Colon (tissue), 2 donors: ENCODE data around the gene G2E3.
"Not testable (repeated sequence)": the region's sequence is repeated elsewhere in the genome, so short reads cannot be mapped to it uniquely, and the experiment has no call there.

Experiments
- FAIRE-seq: peaks from 2 replicates; lab custom pipeline; 2012; peaks lifted over from hg19 to GRCh38; lab: Jason Lieb, UNC
- donor health status: control.
- donor health status: control.

Gene G2E3, protein sequence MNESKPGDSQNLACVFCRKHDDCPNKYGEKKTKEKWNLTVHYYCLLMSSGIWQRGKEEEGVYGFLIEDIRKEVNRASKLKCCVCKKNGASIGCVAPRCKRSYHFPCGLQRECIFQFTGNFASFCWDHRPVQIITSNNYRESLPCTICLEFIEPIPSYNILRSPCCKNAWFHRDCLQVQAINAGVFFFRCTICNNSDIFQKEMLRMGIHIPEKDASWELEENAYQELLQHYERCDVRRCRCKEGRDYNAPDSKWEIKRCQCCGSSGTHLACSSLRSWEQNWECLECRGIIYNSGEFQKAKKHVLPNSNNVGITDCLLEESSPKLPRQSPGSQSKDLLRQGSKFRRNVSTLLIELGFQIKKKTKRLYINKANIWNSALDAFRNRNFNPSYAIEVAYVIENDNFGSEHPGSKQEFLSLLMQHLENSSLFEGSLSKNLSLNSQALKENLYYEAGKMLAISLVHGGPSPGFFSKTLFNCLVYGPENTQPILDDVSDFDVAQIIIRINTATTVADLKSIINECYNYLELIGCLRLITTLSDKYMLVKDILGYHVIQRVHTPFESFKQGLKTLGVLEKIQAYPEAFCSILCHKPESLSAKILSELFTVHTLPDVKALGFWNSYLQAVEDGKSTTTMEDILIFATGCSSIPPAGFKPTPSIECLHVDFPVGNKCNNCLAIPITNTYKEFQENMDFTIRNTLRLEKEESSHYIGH

DNA sequence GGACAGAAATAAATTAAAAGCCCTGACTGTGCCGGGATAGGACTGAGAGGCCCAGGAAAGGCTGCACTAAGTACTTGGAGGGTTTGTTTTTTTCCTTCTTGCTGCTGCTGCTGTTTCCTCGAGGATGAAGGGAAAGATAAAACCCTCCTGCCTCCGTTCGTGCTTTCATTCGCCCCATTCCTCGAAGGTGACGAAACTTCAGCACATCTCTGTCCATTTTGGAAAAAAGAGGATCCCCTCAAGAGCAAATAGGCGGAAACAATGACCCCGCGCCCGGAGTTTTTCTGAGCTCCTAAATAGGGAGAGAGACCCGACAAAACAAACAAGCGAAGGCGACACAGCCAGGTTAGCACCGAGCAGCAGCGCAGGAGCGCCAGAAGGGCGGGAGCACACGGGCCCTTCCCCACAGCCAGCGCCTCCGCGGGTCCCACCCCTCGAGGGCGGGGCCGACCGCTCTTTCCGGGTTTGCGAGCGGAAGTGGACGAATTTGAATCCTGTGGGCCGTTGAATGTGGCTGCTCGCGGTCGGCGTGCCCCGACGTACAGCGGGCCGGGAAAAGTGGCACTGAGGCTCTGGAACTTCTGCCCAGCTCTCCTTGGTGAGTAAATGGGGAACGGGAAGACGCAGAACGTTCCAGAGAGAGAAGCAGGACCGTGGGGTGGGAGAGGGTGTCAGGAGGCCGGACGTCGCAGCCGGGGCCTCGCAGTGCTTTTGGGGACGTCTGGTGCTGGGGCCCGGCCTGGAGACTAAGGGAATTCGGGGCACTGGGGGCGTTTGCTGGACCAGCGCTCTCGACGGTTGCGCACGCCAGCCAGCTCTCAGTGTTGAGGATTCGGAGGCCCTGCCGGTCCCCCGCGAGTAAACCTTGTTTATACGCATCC lies at the start of gene G2E3:
G2E3 (plus strand) TSS at position 484 of the 881 bp plus-strand sequence. CDS start 21,922 bp downstream, outside the sequence.
- FAIRE-seq, result no peak

DNA sequence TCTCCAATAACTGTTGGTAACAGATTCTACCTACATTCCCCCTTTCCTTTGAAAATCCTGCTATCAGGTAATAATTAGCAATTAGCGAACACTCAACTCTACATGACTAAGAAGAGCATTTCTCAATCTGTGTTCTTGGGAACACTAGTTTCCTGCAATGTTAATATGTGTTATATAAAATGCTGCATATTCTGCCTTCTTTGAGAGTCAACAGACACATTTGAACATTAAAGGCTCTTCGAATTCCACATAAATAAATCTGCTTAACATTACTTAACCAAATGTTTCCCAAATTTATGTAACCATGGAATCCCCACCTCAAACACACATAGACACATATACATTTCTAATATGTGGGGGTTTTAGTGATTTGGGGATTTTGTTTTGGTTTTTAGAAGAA lies 41.2 kb upstream of the G2E3 start:
- no peak for FAIRE-seq

DNA sequence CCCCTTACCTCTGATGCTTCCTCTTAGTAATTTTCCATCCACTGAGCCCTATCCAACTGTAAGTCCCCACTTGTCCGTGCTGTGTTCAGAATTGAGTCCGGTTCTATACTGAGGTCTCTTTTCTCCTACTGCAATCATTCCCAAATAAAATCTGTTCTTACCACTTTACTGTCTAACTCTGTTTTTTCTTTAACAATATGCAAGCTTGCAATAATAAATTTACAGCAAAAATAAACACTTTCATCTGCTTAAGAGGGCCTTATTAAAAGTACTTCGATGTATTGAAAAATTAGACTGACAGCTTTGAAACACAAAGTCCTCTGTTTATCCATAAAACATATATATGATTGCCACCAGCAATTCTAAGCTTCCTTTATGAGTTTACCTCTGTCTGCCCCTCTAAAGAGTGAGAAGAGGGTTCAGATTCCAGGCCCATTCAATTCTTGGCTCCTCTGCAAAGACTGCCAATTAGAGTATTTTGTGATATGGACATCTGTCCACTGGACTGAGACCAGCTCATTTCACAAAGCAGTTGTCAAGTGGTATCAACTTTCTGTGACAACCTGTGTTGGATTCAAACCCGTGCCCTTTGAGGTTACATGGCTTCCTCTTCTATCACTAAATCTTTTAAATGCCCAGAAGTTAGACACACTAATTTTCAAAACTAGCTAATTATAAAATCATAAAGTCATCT lies 39.9 kb upstream of the G2E3 start:
- FAIRE-seq, result no peak

DNA sequence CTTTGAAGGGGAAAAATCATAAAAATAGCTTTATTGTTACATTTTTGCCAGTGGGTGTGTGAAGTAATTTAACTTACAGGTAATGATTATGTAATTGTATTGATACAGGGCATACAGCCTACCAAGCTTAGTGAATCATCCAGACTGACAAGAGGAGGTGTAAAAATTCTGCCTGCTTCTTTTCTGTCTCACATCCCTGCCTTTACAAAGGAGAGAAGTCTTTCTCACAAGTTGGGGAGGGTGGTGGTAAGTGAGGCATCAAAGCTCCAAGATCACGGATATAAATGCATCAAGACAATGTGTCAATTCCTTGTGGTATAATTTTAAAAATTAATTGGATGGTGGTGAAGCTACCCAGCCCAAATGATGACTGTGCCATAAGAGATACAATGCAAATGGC lies 39.0 kb upstream of the G2E3 start:
- no peak for FAIRE-seq

DNA sequence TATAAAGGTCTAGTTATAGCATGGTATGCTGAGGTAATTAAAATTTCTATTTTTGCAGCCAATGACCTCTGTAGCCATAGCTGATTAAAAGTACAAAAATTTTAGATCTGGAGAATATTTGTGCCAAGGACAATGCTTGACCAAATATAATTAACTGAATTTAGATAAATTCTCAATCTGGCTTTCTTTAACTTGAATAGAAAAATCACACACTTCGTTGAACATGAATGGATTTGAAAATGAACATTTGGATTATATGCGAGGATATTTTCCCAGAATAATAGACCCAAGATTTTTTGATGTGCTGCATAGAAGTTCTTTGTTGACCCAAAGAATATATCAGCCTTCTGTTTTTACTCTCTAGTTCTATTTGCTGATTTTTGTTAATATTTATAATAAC lies 38.4 kb upstream of the G2E3 start:
- FAIRE-seq, result no peak

DNA sequence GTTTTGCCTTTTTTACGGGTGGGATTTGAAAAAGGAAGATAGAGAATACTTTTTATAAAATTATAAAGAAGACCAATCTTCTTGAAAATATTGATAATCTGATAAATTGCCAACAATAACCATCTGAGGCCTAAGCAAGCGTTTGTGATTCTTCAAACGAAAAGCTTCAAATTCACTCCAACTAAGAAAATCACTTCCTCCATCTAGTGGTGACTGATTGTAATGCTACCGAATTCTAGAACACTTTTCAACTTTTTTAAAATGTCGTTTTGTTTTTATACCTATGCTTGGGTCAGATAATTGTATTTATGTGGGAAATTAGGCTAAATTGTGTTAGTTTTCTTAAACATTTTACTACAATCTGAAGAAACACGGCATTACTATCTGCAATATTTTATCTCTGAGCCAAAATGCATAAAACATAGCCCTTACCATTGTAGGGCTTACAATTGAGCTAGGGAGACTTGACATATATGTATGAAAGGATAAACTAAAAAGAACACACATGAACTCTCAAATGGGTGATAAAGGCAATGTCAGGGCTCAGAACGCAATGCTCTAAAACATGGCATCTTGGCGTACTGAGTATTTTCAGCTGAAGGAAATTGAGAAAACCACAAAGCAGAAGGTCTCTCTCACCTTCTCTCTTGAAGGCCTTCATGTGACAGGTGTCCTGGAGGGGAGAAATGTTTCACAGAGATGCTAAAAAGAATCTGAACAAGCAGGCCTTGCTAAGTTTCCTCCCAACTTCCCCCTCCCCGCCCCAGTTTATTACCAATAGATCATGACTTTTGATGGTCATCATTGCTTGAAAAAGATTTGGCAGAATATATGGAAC lies 36.8 kb upstream of the G2E3 start:
- FAIRE-seq, result peak; percentile 85

DNA sequence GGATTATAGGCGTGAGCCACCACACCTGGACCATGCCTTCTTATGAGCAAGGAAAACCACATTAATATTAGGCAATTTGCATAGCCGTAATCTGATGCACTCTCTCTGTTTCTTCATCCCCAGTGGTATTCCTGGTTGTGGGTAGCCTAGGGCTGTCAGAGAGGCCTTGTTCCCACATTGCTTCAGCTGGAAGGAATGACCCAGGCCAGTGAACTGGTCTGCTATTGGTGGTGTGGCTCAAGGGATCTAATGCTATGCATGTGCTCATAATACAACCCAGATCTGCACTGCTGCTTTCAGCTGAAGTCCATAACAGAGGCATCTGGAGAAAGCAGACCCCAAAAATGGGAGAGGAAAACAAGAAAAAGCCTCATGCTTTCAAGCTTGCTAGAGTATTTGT lies 33.1 kb upstream of the G2E3 start:
- no peak for FAIRE-seq

DNA sequence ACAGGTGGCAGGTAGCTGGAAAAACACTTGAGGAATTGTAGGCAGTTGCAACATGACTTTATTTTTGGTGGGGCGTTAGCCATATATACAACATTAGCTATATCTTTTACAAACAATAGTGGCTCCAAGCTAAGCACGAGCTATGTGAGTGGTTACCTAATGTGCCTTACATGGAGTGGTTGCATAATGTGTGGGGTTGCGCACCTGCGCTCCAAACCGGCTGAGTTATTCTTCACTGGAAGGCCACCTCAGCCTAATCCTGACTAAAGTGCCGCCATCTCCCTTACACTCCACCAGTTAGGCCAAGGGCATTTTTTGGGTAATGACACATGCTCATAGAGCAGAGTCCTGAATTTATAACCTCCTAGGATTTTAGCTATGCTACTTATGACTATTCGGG lies 31.8 kb upstream of the G2E3 start:
- FAIRE-seq, result no peak

DNA sequence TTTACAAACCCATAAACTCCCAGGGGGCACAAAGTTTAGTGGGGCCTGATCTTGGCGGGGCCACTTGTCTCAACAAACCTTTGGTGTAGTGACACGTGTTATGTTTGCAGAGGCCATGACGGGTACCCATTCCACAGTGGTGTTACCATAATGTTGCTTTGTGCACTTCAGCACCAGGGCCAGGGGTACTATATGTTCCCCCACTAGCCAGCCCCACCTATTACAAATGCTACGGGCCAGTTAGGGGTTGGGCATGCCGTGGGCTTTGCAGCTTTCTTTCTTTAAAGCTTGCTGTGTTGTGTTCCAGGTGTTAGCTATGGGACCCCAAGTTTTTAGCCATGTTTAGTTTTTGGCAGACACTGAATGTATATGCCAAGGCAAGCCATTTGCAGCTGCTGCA lies 30.8 kb upstream of the G2E3 start:
- no peak for FAIRE-seq

DNA sequence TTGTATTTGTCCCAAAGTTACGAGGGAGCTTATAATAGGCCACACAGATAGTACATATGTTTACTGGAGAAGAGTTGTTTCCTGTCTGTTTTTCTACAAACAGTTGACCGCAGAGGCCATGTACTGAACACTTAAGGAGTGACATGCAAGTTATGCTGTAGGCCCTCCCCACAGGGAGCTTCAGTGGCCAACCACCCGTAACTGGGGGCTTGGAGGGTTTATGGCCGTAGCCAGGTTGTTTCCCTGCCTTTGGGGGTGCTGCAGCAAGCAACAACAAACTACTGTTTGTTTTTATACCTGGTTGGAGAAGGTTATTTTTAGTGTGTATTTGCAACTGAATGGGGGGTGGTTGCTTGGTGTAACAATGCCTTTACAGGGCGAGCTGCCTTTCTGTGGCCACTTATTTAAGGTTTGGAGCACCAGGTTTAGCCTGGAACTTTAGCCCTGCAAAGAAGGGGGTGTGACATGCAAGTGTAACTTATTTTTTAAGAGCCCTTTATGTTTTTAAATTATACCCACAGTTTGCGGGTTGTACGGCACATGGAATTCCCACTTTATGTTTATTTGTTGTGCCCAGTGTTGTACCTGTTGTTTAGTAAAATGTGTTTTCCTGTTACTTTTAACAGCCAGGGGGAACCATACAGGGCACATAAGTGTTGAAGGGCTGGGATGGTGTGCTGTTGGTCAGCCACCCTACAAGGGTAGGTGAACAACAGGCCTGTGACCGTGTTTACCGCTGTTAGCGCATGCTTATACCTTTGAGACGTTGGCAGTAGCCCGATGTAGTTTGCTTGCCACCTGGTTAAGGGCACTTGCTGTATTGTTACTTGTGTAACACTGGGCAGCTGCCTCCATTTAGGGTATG lies 29.9 kb upstream of the G2E3 start:
- FAIRE-seq, result no peak

DNA sequence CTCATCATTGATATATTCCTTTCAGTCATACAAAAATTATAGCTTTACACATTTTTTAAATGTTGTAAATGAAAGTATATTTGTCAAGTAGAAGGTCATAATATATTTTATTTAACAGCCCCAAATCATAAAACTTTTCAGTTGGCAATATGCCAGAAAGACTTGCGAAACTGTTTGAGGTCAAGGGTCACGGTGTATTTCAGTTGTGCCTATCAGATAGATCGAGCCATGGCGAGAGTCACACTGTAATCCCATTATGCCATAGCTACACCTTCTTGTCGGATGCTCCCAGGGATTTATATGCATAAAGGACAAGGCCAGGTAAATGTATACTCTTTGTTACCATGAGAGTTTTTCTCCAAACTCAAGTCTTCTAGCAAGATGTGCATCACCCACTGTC lies 26.7 kb upstream of the G2E3 start:
- FAIRE-seq, result no peak

DNA sequence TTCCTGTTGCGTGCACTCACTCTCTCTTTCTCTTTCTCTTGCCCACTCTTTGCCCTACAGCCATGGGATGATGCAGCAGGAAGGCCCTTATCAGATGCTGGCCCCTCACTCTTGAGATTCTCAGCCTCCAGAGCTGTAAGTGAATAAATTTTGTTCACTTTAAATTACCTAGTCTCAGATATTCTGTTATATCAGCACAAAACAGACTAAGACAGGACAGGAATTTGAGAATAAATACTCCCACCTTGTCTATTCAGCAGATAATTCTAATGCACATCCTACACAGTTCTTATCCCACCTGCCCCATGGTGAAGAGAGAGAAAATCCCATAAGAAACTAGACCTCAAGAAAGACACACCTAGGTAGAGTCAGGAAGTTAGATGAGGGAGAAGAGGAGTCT lies 25.8 kb upstream of the G2E3 start:
- no peak for FAIRE-seq

DNA sequence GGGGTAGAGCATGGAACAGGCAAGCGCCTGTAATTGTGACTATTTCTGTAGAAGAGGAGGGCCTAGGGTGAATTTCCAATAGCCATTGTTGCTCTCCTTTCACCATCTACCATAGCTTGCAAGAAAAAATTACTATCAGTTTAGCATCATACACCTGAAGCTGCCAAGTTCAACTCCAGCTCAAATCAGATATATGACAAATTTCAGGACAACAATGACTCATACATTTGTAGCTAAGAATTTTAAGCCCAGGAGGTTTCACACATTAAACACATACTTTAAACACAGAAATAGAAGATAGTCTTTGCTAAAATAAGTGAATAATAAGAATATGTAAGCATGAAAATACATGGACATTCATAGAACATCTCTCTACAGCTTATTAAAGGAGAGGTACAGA lies 17.6 kb upstream of the G2E3 start:
- FAIRE-seq, result no peak

DNA sequence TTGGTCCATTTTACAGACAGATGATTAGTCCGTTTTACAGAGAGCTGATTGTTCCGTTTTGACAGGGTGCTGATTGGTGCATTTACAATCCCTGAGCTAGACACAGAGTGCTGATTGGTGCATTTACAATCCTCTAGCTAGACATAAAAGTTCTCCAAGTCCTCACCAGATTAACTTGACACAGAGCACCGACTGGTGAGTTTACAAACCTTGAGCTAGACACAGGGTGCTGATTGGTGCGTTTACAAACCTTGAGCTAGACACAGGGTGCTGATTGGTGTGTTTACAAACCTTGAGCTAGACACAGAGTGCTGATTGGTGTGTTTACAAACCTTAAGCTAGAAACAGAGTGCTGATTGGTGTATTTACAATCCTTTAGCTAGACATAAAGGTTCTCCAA lies 12.2 kb upstream of the G2E3 start:
- FAIRE-seq, result not testable (repeated sequence)

DNA sequence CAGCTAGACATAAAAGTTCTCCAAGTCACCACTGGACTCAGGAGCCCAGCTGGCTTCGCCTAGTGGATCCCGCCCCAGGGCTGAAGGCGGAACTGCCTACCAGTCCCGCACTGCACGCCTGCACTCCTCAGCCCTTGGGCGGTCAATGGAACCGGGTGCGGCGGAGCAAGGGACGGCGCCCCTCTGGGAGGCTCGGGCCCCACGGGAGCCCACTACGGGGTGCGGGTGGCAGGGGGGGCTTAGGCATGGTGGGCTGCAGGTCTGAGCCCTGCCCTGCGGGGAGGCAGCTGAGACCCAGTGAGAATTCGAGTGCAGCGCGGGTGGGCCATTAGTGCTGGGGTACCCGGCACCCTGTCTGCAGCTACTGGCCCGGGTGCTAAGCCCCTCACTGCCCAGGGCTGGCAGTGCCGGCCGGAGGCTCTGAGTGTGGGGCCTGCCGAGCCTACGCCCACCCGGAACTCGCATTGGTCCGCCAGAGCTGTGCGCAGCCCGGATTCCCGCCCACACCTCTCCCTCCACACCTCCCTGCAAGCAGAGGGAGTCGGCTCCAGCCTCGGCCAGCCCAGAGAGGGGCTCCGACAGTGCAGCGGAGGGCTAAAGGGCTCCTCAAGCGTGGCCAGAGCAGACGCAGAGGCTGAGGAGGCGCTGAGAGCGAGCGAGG lies 11.4 kb upstream of the G2E3 start:
- no peak for FAIRE-seq

DNA sequence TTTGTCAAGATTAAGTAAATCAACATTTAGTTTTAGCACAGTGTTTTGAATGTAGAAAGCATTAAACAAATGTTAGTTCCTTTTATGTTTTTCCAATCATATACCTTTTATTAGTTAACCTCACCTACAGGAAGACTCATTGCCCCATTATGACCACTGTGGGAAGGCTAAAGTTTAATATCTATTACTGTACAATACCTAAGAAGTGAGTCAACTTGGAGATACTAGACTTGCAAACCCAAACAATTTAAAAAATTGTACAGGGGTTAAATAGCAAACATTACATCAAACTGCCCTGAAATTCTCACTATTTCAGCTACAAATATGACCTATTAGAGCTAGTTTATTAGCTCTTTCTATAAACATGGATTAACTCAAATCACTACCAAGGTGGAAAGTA lies 8.6 kb upstream of the G2E3 start:
- FAIRE-seq, result no peak

DNA sequence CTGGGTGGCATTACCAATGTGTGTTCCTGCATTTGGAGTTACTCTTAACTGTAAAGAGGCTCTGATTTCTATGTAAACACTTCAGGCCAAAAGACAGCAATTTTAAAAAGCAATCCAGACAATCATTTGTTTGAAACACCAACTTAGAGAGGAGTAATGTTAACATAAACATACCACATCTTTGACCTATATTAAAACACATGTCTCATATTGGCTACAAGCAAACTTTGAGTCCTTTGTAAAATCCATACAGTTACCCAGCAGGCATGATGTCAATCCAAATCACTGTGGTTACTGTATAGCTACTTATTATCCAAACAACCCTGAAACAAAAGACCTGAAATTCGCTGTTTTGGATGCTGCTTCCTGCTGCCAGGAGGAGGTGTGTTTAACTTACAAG lies 7.5 kb upstream of the G2E3 start:
- FAIRE-seq, result no peak

DNA sequence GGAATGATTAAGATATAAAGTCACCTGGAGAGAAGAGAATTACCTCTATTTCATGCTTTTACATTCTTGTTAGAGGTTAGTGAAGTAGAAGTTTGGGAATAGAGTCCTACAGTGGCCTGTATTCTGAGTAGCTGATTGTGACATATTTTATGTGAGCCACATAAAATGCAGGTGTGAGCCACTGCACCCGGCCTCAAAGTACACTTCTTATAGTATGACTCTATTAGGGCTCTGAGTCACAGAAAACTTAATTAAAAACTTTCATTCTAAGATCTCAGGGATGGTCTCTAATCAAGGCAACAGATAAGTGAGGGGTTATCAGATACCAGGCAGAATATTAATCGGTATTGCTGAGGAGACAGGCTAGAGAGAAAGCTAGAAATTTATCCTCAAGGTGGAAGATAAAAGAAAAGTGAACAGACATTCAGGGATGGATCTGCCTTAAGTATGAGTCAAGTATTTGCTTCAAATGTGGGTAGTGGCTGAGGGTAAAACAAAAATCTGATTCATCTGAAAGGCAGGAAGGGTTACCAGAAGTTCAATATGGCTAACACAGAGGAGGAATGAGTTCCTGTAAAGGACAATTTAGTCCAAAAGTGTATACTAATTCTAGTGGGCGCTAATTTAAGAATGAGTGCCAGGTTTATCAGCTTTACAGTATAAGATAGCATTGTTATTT lies 5.5 kb upstream of the G2E3 start:
- no peak for FAIRE-seq

DNA sequence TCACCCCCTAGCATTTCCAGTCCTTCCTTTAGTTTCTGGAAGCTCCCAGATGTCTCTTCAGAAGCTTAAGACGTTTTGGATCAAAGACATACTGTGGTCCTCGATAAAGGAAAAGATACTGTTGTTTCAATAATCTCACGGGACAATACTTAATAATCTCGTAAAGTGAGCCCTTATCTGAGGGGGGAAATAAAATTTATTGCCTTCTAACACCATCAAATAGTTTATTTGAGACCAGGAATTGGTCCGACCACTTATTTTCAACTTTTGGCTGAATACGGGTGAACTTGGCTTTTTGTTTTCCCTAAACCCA lies 640 bp upstream of the G2E3 start:
- FAIRE-seq, result no peak
